Measurements from ENCODE around the gene SELENOW.

GRCh38 chr19:47780215-47780551 lies 1.7 kb downstream of the SELENOW start:
- TF ChIP-seq MAFK (IDR thresholded peaks at IDR 0.05; ENCODE audit: low read depth, low read length) (no peak), SMC3 (IDR thresholded peaks at IDR 0.05; ENCODE audit: low read depth, low read length) (no peak), CTCF (conservative IDR thresholded peaks at IDR 0.05; ENCODE audit: low read depth, low read length) (no peak), POLR2A (IDR thresholded peaks at IDR 0.05; ENCODE audit: low read depth, low read length) (no peak), RAD21 (IDR thresholded peaks at IDR 0.05; ENCODE audit: low read length) (no peak), FOS (IDR thresholded peaks at IDR 0.05; ENCODE audit: low read depth, low read length) (no peak), MXI1 (IDR thresholded peaks at IDR 0.05; ENCODE audit: borderline replicate concordance, low read depth, low read length) (no peak)

All from IMR-90 (cell line).